GM23338 (cell line): ENCODE results near the gene INTS6. TPM values are rescaled to one million over a fixed set of nuclear protein-coding genes. Genes with fewer than 3 reads are reported as not detected.

Experiments
- ATAC-seq: fragments of 200-7000 bp; cut with Tn5 transposase; 3 replicates; pipeline ENCODE4 v1.9.1; 2020
- DNase-seq: peaks from one replicate; pipeline ENCODE4 v3.0.0-alpha.2; 2015; ENCODE audit warnings: low spot score
- H2AFZ ChIP-seq: fragments of 200-600 bp; sonication (generic); 2 replicates; pipeline ENCODE4 v1.8.0; 2016; ENCODE audit warnings: antibody characterized with exemption, mild to moderate bottlenecking, moderate library complexity
- H3F3A ChIP-seq: fragments of 200-600 bp; sonication (generic); replicated peaks from 2 replicates; pipeline ENCODE4 v1.8.0; 2017; ENCODE audit warnings: antibody characterized with exemption, mixed run types, low read depth
- H3K27ac ChIP-seq: fragments of 200-600 bp; sonication (generic); 2 replicates; pipeline ENCODE4 v1.6.1; 2016; ENCODE audit warnings: low read depth
- H3K27me3 ChIP-seq: fragments of 200-600 bp; sonication (generic); 2 replicates; pipeline ENCODE4 v1.8.0; 2016; ENCODE audit warnings: mild to moderate bottlenecking, mixed run types, moderate library complexity; ENCODE audit not compliant: insufficient read depth
- H3K36me3 ChIP-seq: fragments of 200-600 bp; sonication (generic); 2 replicates; pipeline ENCODE4 v1.8.0; 2016; ENCODE audit warnings: mild to moderate bottlenecking; ENCODE audit not compliant: insufficient read depth
- H3K4me1 ChIP-seq: fragments of 200-600 bp; sonication (generic); 2 replicates; pipeline ENCODE4 v1.8.0; 2016; ENCODE audit warnings: mild to moderate bottlenecking, moderate library complexity; ENCODE audit not compliant: insufficient read depth
- H3K4me2 ChIP-seq: fragments of 200-600 bp; sonication (generic); 2 replicates; pipeline ENCODE4 v1.7.1; 2017; ENCODE audit warnings: mixed run types
- H3K4me3 ChIP-seq: fragments of 200-600 bp; sonication (generic); 2 replicates; pipeline ENCODE4 v1.6.1; 2016; ENCODE audit warnings: mixed run types
- H3K79me2 ChIP-seq: fragments of 200-600 bp; sonication (generic); replicated peaks from 2 replicates; pipeline ENCODE4 v1.8.0; 2017; ENCODE audit warnings: mild to moderate bottlenecking; ENCODE audit not compliant: insufficient read depth
- H3K9me2 ChIP-seq: fragments of 200-600 bp; sonication (generic); 2 replicates; pipeline ENCODE4 v1.8.0; 2017; ENCODE audit not compliant: insufficient read depth
- H4K20me1 ChIP-seq: fragments of 200-600 bp; sonication (generic); replicated peaks from 2 replicates; pipeline ENCODE4 v1.8.0; 2017; ENCODE audit warnings: mild to moderate bottlenecking; ENCODE audit not compliant: insufficient read depth
- H3K27ac Mint-ChIP-seq: 2 replicates; pipeline ENCODE4 v1.8.0; 2020; ENCODE audit warnings: inconsistent platforms, mild to moderate bottlenecking, moderate library complexity, mixed read lengths
- H3K27me3 Mint-ChIP-seq: 3 replicates; pipeline ENCODE4 v1.8.0; 2022; ENCODE audit warnings: low read depth, mild to moderate bottlenecking, moderate library complexity, mixed read lengths, inconsistent platforms; ENCODE audit not compliant: insufficient read depth, poor library complexity
- H3K36me3 Mint-ChIP-seq: 3 replicates; pipeline ENCODE4 v1.8.0; 2021; ENCODE audit warnings: low read depth, mild to moderate bottlenecking, inconsistent platforms, moderate library complexity, mixed read lengths
- H3K4me1 Mint-ChIP-seq: 3 replicates; pipeline ENCODE4 v1.8.0; 2020; ENCODE audit warnings: mild to moderate bottlenecking, inconsistent platforms, mixed read lengths
- H3K4me3 Mint-ChIP-seq: 3 replicates; pipeline ENCODE4 v1.8.0; 2021; ENCODE audit warnings: moderate library complexity, mild to moderate bottlenecking, inconsistent platforms, mixed read lengths
- H3K9me3 Mint-ChIP-seq: 3 replicates; pipeline ENCODE4 v1.8.0; 2020; ENCODE audit warnings: moderate library complexity, mild to moderate bottlenecking, inconsistent platforms, mixed read lengths
- ETS1 ChIP-seq: IDR thresholded peaks from 2 replicates; pipeline ENCODE4 v1.6.1; 2016; ENCODE audit warnings: antibody characterized with exemption
- EZH2 ChIP-seq: fragments of 200-600 bp; sonication (generic); IDR thresholded peaks from one replicate; pipeline ENCODE4 v1.8.0; 2017; ENCODE audit warnings: antibody characterized with exemption, mild to moderate bottlenecking, low read depth; ENCODE audit not compliant: unreplicated experiment
- EZH2phosphoT487 ChIP-seq: fragments of 200-600 bp; sonication (generic); IDR thresholded peaks from one replicate; pipeline ENCODE4 v1.8.1; 2018; ENCODE audit warnings: antibody characterized with exemption; ENCODE audit not compliant: unreplicated experiment
- JUNB ChIP-seq: IDR thresholded peaks from one replicate; pipeline ENCODE4 v1.6.1; 2016; ENCODE audit warnings: antibody characterized with exemption; ENCODE audit not compliant: unreplicated experiment
- NANOG ChIP-seq: IDR thresholded peaks from 2 replicates; pipeline ENCODE4 v1.6.1; 2016; ENCODE audit warnings: antibody characterized with exemption, borderline replicate concordance
- STAT1 ChIP-seq: IDR thresholded peaks from one replicate; pipeline ENCODE4 v1.6.1; 2016; ENCODE audit warnings: antibody characterized with exemption; ENCODE audit not compliant: unreplicated experiment
- ZNF114 ChIP-seq: fragments of 250-450 bp; sonication (Bioruptor Pico); IDR thresholded peaks from 2 replicates; pipeline ENCODE4 v1.5.0; 2020; ENCODE audit warnings: mild to moderate bottlenecking, moderate library complexity
- ZNF331 ChIP-seq: fragments of 250-450 bp; sonication (Bioruptor Pico); IDR thresholded peaks from 2 replicates; pipeline ENCODE4 v1.5.0; 2020; ENCODE audit warnings: low read depth, mild to moderate bottlenecking, moderate library complexity
- microRNA-seq: library from miRNA; unstranded; fragments of <30 nt; microRNA quantifications from one replicate; pipeline ENCODE4, GENCODE V29; 2017
- polyA plus RNA-seq: library from polyadenylated mRNA; unstranded; fragments of >200 nt; fragmentation: Nextera tagmentation; extraction: Ambion mirVana; gene quantifications from 2 replicates; pipeline ENCODE4 v1.2.1, GENCODE V29; 2016
- small RNA-seq: library from RNA; depleted of rRNA; stranded (forward); fragments of <200 nt; gene quantifications from one replicate; pipeline ENCODE3, GENCODE V24; 2014; ENCODE audit warnings: low replicate concordance
- total RNA-seq: library from RNA; depleted of rRNA; stranded (reverse); fragments of >200 nt; shearing (Covaris generic); gene quantifications from 2 replicates; pipeline ENCODE4 v1.2.3, GENCODE V29; 2014; rRNA removed

Gene INTS6
- total and polyA plus RNA-seq, 2 experiments from 2014 or later, result 24.8 to 38.6 TPM

- Histone ChIP-seq H3K27ac (no peak overlapping the region), H3K4me1 (peaks cover 23% of the 10 kb centered on the region), H3K9me2 (peaks cover 19% of the 10 kb centered on the region; the same call in 1 of the 2 replicates), H3K79me2 (no peaks in the 10 kb centered on the region), H3K4me2 (no peak overlapping the region), H3K36me3 (no peaks in the 10 kb centered on the region), H4K20me1 (no peaks in the 10 kb centered on the region), H3K4me3 (no peak overlapping the region), H3K27me3 (no peaks in the 10 kb centered on the region), H2AFZ (no peak overlapping the region), H3F3A (no peaks in the 10 kb centered on the region)
- DNase-seq (no peak), ATAC-seq (no peak)
- Mint-ChIP-seq H3K4me3 (no peak overlapping the region), H3K27ac (no peak overlapping the region), H3K4me1 (peaks cover 26% of the 10 kb centered on the region), H3K36me3 (peaks cover 3% of the 10 kb centered on the region; the same call in 2 of the 3 replicates), H3K27me3 (peaks cover 11% of the 10 kb centered on the region), H3K9me3 (peaks cover 3% of the 10 kb centered on the region; the same call in 2 of the 3 replicates)
- TF ChIP-seq ETS1, result no peak
- no peak for TF ChIP-seq NANOG
- TF ChIP-seq ZNF331, result no peak
Observed at GRCh38 chr13:51313619-51314018, 139.2 kb downstream of the INTS6 start.

- no peak overlapping the region for H3K27ac ChIP-seq
- H3K9me3 Mint-ChIP-seq, result peaks cover 3% of the 10 kb centered on the region; the same call in 2 of the 3 replicates
- no peaks in the 10 kb centered on the region for H3K27me3 ChIP-seq
- H2AFZ ChIP-seq, result no peak overlapping the region
- no peak overlapping the region for H3K4me2 ChIP-seq
- TF ChIP-seq STAT1 (no peak), EZH2 (no peak), EZH2phosphoT487 (no peak), NANOG (no peak), ZNF331 (no peak), ZNF114 (CRISPR knock-in tag) (no peak), JUNB (no peak)
- DNase-seq (no peak), ATAC-seq (peak; percentile 95)
- H4K20me1 ChIP-seq, result no peaks in the 10 kb centered on the region
- no peak overlapping the region for H3K4me3 ChIP-seq
- peaks cover 3% of the 10 kb centered on the region; the same call in 2 of the 3 replicates for H3K36me3 Mint-ChIP-seq
- peaks cover 25% of the 10 kb centered on the region for H3K4me1 ChIP-seq
- H3K4me3 Mint-ChIP-seq, result no peak overlapping the region; the same call in 2 of the 3 replicates
- H3K36me3 ChIP-seq, result no peaks in the 10 kb centered on the region
- 0 out of 2 replicates have a peak, but pooled peaks cover 4% of the 10 kb centered on the region for H3K9me2 ChIP-seq
- H3F3A ChIP-seq, result no peaks in the 10 kb centered on the region
- no peaks in the 10 kb centered on the region for H3K79me2 ChIP-seq
- peaks cover 31% of the 10 kb centered on the region for H3K4me1 Mint-ChIP-seq
- peaks cover 11% of the 10 kb centered on the region for H3K27me3 Mint-ChIP-seq
- peak overlapping the region; percentile 49 for H3K27ac Mint-ChIP-seq
Observed at GRCh38 chr13:51311957-51312520, 140.8 kb downstream of the INTS6 start.

Small RNA genes lying within 50 kb of the gene (microRNA-seq; reads per million reads assigned to microRNA genes)
- not detected for gene MIR5693

Small RNA genes lying within 50 kb of the gene (small RNA-seq; reads per million reads assigned to genes)
- not detected for gene MIR5693
- not detected for gene RN7SL320P
- not detected for gene SNRPGP11

Other genes with a start within 250 kb of the INTS6 start
- gene FAM124A, start 230.6 kb downstream of the INTS6 start, total RNA-seq, result 84.1 and 109 TPM in 2 replicates
- gene FAM124A, start 230.6 kb downstream of the INTS6 start, polyA plus RNA-seq, result 35.9 and 37.7 TPM in 2 replicates
- gene SERPINE3, start 113.3 kb downstream of the INTS6 start, total RNA-seq, result 0.08 and 0.17 TPM in 2 replicates
- gene SERPINE3, start 113.3 kb downstream of the INTS6 start, polyA plus RNA-seq, result 0.31 and 0.35 TPM in 2 replicates
- gene WDFY2, start 131.4 kb upstream of the INTS6 start, total RNA-seq, result 24.0 and 31.3 TPM in 2 replicates
- 11.4 and 12.2 TPM in 2 replicates for gene WDFY2, start 131.4 kb upstream of the INTS6 start, polyA plus RNA-seq